Adipocyte (in vitro differentiated cells): ENCODE results near the gene KCNAB1.
"Not testable (repeated sequence)": the region's sequence is repeated elsewhere in the genome, so short reads cannot be mapped to it uniquely, and the experiment has no call there.

Experiments used
- DNase-seq: peaks from one replicate; pipeline ENCODE4 v3.0.0-alpha.2; 2015; ENCODE audit warnings: low read depth
- H3K27me3 ChIP-seq: replicated peaks from 2 replicates; pipeline ENCODE4 v1.7.0; 2013; ENCODE audit warnings: mild to moderate bottlenecking, low read length, moderate library complexity; ENCODE audit not compliant: control insufficient read depth, insufficient read depth
- H3K36me3 ChIP-seq: 2 replicates; pipeline ENCODE4 v1.7.0; 2013; ENCODE audit warnings: low read length, mild to moderate bottlenecking, moderate library complexity; ENCODE audit not compliant: control insufficient read depth, insufficient read depth, severe bottlenecking
- H3K4me1 ChIP-seq: 2 replicates; pipeline ENCODE4 v1.7.0; 2013; ENCODE audit warnings: mild to moderate bottlenecking, low read length, moderate library complexity; ENCODE audit not compliant: control insufficient read depth, insufficient read depth
- H3K4me3 ChIP-seq: 2 replicates; pipeline ENCODE4 v1.7.0; 2013; ENCODE audit warnings: mild to moderate bottlenecking, low read length, moderate library complexity
- H3K9ac ChIP-seq: 2 replicates; pipeline ENCODE4 v1.7.0; 2013; ENCODE audit warnings: mild to moderate bottlenecking, low read length, moderate library complexity
- H3K9me3 ChIP-seq: 2 replicates; pipeline ENCODE4 v1.7.0; 2013; ENCODE audit warnings: mild to moderate bottlenecking, low read length, moderate library complexity; ENCODE audit not compliant: control insufficient read depth

Gene KCNAB1

GRCh38 chr3:156253150-156253549 lies 132.8 kb downstream of the KCNAB1 start:
- no peak for DNase-seq
- no peaks in the 10 kb centered on the region for H3K4me1 ChIP-seq
- no peak overlapping the region for H3K4me3 ChIP-seq
- no peaks in the 10 kb centered on the region for H3K36me3 ChIP-seq
- no peak overlapping the region for H3K9ac ChIP-seq
- no peaks in the 10 kb centered on the region for H3K9me3 ChIP-seq
- no peaks in the 10 kb centered on the region for H3K27me3 ChIP-seq

- no peaks in the 10 kb centered on the region for H3K27me3 ChIP-seq
- H3K4me3 ChIP-seq, result no peak overlapping the region
- no peak for DNase-seq
- no peaks in the 10 kb centered on the region for H3K9me3 ChIP-seq
- H3K9ac ChIP-seq, result no peak overlapping the region
- no peaks in the 10 kb centered on the region for H3K36me3 ChIP-seq
- H3K4me1 ChIP-seq, result no peaks in the 10 kb centered on the region
These were observed 135.9 kb downstream of the KCNAB1 start for GRCh38 chr3:156256256-156256655.

GRCh38 chr3:156256945-156257344 lies 136.6 kb downstream of the KCNAB1 start:
- Histone ChIP-seq H3K9me3 (no peaks in the 10 kb centered on the region), H3K27me3 (no peaks in the 10 kb centered on the region), H3K36me3 (no peaks in the 10 kb centered on the region), H3K4me3 (no peak overlapping the region), H3K9ac (no peak overlapping the region), H3K4me1 (no peaks in the 10 kb centered on the region)
- no peak for DNase-seq

GRCh38 chr3:156258301-156258700 lies 137.9 kb downstream of the KCNAB1 start:
- no peak overlapping the region for H3K4me3 ChIP-seq
- no peaks in the 10 kb centered on the region for H3K4me1 ChIP-seq
- H3K27me3 ChIP-seq, result no peaks in the 10 kb centered on the region
- H3K9ac ChIP-seq, result no peak overlapping the region
- H3K36me3 ChIP-seq, result no peaks in the 10 kb centered on the region
- no peak for DNase-seq
- H3K9me3 ChIP-seq, result no peaks in the 10 kb centered on the region

GRCh38 chr3:156259896-156260295 lies 139.5 kb downstream of the KCNAB1 start:
- no peaks in the 10 kb centered on the region for H3K36me3 ChIP-seq
- no peaks in the 10 kb centered on the region for H3K27me3 ChIP-seq
- no peak overlapping the region for H3K9ac ChIP-seq
- DNase-seq, result no peak
- no peaks in the 10 kb centered on the region for H3K9me3 ChIP-seq
- no peak overlapping the region for H3K4me3 ChIP-seq
- no peaks in the 10 kb centered on the region for H3K4me1 ChIP-seq

GRCh38 chr3:156260331-156260730 lies 140.0 kb downstream of the KCNAB1 start:
- no peak for DNase-seq
- Histone ChIP-seq H3K9ac (no peak overlapping the region), H3K4me3 (no peak overlapping the region), H3K9me3 (no peaks in the 10 kb centered on the region), H3K27me3 (no peaks in the 10 kb centered on the region), H3K4me1 (no peaks in the 10 kb centered on the region), H3K36me3 (no peaks in the 10 kb centered on the region)

GRCh38 chr3:156264771-156265170 lies 144.4 kb downstream of the KCNAB1 start:
- H3K27me3 ChIP-seq, result no peaks in the 10 kb centered on the region
- H3K4me1 ChIP-seq, result no peaks in the 10 kb centered on the region
- H3K9me3 ChIP-seq, result no peaks in the 10 kb centered on the region
- no peaks in the 10 kb centered on the region for H3K36me3 ChIP-seq
- H3K4me3 ChIP-seq, result no peak overlapping the region
- H3K9ac ChIP-seq, result no peak overlapping the region
- DNase-seq, result no peak

GRCh38 chr3:156271508-156271907 lies 151.1 kb downstream of the KCNAB1 start:
- Histone ChIP-seq H3K9ac (no peak overlapping the region), H3K4me1 (no peaks in the 10 kb centered on the region), H3K36me3 (no peaks in the 10 kb centered on the region), H3K27me3 (no peaks in the 10 kb centered on the region), H3K4me3 (no peak overlapping the region), H3K9me3 (peaks cover 3% of the 10 kb centered on the region)
- DNase-seq, result no peak

- Histone ChIP-seq H3K9ac (no peak overlapping the region), H3K4me1 (no peaks in the 10 kb centered on the region), H3K36me3 (no peaks in the 10 kb centered on the region), H3K9me3 (peaks cover 3% of the 10 kb centered on the region), H3K27me3 (no peaks in the 10 kb centered on the region), H3K4me3 (no peak overlapping the region)
- no peak for DNase-seq
These were observed 151.8 kb downstream of the KCNAB1 start for GRCh38 chr3:156271995-156272719.

- H3K4me3 ChIP-seq, result no peak overlapping the region
- H3K36me3 ChIP-seq, result no peaks in the 10 kb centered on the region
- no peaks in the 10 kb centered on the region for H3K4me1 ChIP-seq
- DNase-seq, result no peak
- H3K9ac ChIP-seq, result no peak overlapping the region
- peaks cover 3% of the 10 kb centered on the region for H3K9me3 ChIP-seq
- no peaks in the 10 kb centered on the region for H3K27me3 ChIP-seq
These were observed 152.8 kb downstream of the KCNAB1 start for GRCh38 chr3:156273111-156273694.

GRCh38 chr3:156274791-156275190 lies 154.4 kb downstream of the KCNAB1 start:
- H3K4me1 ChIP-seq, result no peaks in the 10 kb centered on the region
- no peak overlapping the region for H3K4me3 ChIP-seq
- no peak for DNase-seq
- no peaks in the 10 kb centered on the region for H3K27me3 ChIP-seq
- no peak overlapping the region for H3K9ac ChIP-seq
- H3K9me3 ChIP-seq, result peaks cover 3% of the 10 kb centered on the region
- H3K36me3 ChIP-seq, result no peaks in the 10 kb centered on the region

- H3K27me3 ChIP-seq, H3K4me3 ChIP-seq, H3K9me3 ChIP-seq, H3K36me3 ChIP-seq, H3K9ac ChIP-seq, H3K4me1 ChIP-seq, DNase-seq: not testable (repeated sequence)
These were observed 164.3 kb downstream of the KCNAB1 start for GRCh38 chr3:156284637-156285036.
